COLO668 (cell line): ENCODE results near the gene THAP3.
"Not testable (repeated sequence)": the region's sequence is repeated elsewhere in the genome, so short reads cannot be mapped to it uniquely, and the experiment has no call there.

Source experiments
- DNase-seq: peaks from one replicate; lab custom pipeline; 2025; ENCODE audit not compliant: unreplicated experiment; lab: John Stamatoyannopoulos, UW

THAP3 gene

GRCh38 chr1:6634371-6635052, 9.8 kb downstream of the THAP3 start:
- DNase-seq, result peak; percentile 46

GRCh38 chr1:6635161-6635909, 10.7 kb downstream of the THAP3 start:
- DNase-seq, result no peak

GRCh38 chr1:6635910-6636760, 11.5 kb downstream of the THAP3 start:
- DNase-seq, result no peak

GRCh38 chr1:6636778-6637177, 12.1 kb downstream of the THAP3 start:
- DNase-seq, result not testable (repeated sequence)

- no peak for DNase-seq
These were observed 13.1 kb downstream of the THAP3 start for GRCh38 chr1:6637770-6638169.

GRCh38 chr1:6638226-6638625, 13.6 kb downstream of the THAP3 start:
- no peak for DNase-seq

- DNase-seq, result not testable (repeated sequence)
These were observed 16.2 kb downstream of the THAP3 start for GRCh38 chr1:6640867-6641266.

GRCh38 chr1:6645018-6645417, 20.4 kb downstream of the THAP3 start:
- no peak for DNase-seq

GRCh38 chr1:6646499-6647148, 22.0 kb downstream of the THAP3 start:
- DNase-seq, result peak; percentile 25

- no peak for DNase-seq
These were observed 23.9 kb downstream of the THAP3 start for GRCh38 chr1:6648556-6648955.

- no peak for DNase-seq
These were observed 27.2 kb downstream of the THAP3 start for GRCh38 chr1:6651909-6652308.

- no peak for DNase-seq
These were observed 28.3 kb downstream of the THAP3 start for GRCh38 chr1:6652986-6653385.

- no peak for DNase-seq
These were observed 29.0 kb downstream of the THAP3 start for GRCh38 chr1:6653436-6654290.

- DNase-seq, result no peak
These were observed 32.5 kb downstream of the THAP3 start for GRCh38 chr1:6657138-6657537.

- no peak for DNase-seq
These were observed 33.8 kb downstream of the THAP3 start for GRCh38 chr1:6658359-6659060.

- DNase-seq, result no peak
These were observed 35.9 kb downstream of the THAP3 start for GRCh38 chr1:6660415-6661049.

GRCh38 chr1:6662468-6662867, 37.8 kb downstream of the THAP3 start:
- not testable (repeated sequence) for DNase-seq

GRCh38 chr1:6666696-6667095, 42.0 kb downstream of the THAP3 start:
- DNase-seq, result no peak

GRCh38 chr1:6667139-6667538, 42.5 kb downstream of the THAP3 start:
- no peak for DNase-seq
